SK-N-SH treated with all-trans-retinoic acid at 6 μM for 48 hours (cell line): Measurements from ENCODE around the gene HOXC9.

ENCODE experiments used
- PPARA ChIP-seq: fragments of 250-450 bp; sonication (Bioruptor Pico); IDR thresholded peaks from 2 replicates; pipeline ENCODE4 v1.5.0; 2020; ENCODE audit warnings: mild to moderate bottlenecking, borderline replicate concordance
- RARB ChIP-seq: fragments of 250-450 bp; sonication (Bioruptor Pico); IDR thresholded peaks from 2 replicates; pipeline ENCODE4 v1.8.0; 2021; ENCODE audit warnings: mild to moderate bottlenecking, moderate library complexity
- SNAI2 ChIP-seq: fragments of 250-450 bp; sonication (Bioruptor Pico); IDR thresholded peaks from 2 replicates; pipeline ENCODE4 v1.5.0; 2020; ENCODE audit warnings: mild to moderate bottlenecking, moderate library complexity
- TCF4 ChIP-seq: fragments of 250-450 bp; sonication (Bioruptor Pico); IDR thresholded peaks from 2 replicates; pipeline ENCODE4 v1.8.0; 2021; ENCODE audit warnings: mild to moderate bottlenecking, moderate library complexity, borderline replicate concordance
- ZC3H10 ChIP-seq: fragments of 250-450 bp; sonication (Bioruptor Pico); IDR thresholded peaks from 2 replicates; pipeline ENCODE4 v1.5.1; 2021; ENCODE audit warnings: mild to moderate bottlenecking, moderate library complexity
- ZFP3 ChIP-seq: fragments of 250-450 bp; sonication (Bioruptor Pico); IDR thresholded peaks from 2 replicates; pipeline ENCODE4 v1.5.0; 2020; ENCODE audit warnings: mild to moderate bottlenecking, moderate library complexity
- ZNF565 ChIP-seq: fragments of 450-650 bp; formaldehyde crosslinking; conservative IDR thresholded peaks from 2 replicates; pipeline ENCODE4 v1.5.0; 2020; ENCODE audit warnings: low read depth, mild to moderate bottlenecking, moderate library complexity
- TF ChIP-seq, protein P1 (sequence below): fragments of 250-450 bp; sonication (Bioruptor Pico); IDR thresholded peaks from 2 replicates; pipeline ENCODE4 v1.8.0; 2021; ENCODE audit warnings: low read depth, mild to moderate bottlenecking, moderate library complexity, borderline replicate concordance
- TF ChIP-seq, protein P2 (sequence below): fragments of 250-450 bp; sonication (Bioruptor Pico); IDR thresholded peaks from 2 replicates; pipeline ENCODE4 v1.8.0; 2020; ENCODE audit warnings: mild to moderate bottlenecking, moderate library complexity, borderline replicate concordance

DNA sequence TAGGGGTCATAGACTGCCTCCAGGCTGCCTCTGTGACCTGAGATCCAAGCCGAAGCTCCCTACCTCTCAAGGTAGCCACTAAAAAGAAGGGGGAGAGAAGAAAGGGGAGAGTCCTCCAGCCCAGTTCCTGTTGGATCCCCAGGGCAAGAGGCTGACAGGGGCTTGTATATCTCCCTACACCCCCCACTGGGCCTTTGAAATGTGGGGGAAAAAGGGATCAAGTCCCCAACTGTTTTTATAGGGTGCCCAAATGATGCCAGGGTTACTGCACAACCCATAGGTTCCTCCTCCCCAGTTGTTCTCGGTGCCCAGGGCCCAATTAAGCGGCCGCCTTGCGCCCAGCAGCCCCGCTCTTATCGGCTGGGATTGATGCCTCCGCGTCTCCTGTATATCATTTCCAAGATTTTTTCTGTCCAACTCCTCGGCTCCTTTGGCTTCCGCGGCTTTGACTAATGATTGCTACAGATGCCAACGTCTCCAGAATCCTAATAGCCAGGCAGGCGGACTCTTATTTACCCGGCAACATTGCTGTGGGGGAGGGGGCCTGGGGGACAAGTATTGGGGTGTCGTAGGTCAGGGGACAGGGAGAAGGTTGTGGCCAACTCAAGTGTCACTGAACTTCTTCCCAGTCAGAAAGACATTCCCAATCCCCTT lies 46.0 kb downstream of the HOXC9 start:
- TF ChIP-seq ZNF565 (CRISPR knock-in tag) (no peak), TCF4 (no peak), PPARA (CRISPR knock-in tag) (no peak), SNAI2 (CRISPR knock-in tag) (no peak), RARB (CRISPR knock-in tag) (no peak), ZC3H10 (CRISPR knock-in tag) (no peak), ZFP3 (CRISPR knock-in tag) (no peak)
- TF ChIP-seq, protein P1, sequence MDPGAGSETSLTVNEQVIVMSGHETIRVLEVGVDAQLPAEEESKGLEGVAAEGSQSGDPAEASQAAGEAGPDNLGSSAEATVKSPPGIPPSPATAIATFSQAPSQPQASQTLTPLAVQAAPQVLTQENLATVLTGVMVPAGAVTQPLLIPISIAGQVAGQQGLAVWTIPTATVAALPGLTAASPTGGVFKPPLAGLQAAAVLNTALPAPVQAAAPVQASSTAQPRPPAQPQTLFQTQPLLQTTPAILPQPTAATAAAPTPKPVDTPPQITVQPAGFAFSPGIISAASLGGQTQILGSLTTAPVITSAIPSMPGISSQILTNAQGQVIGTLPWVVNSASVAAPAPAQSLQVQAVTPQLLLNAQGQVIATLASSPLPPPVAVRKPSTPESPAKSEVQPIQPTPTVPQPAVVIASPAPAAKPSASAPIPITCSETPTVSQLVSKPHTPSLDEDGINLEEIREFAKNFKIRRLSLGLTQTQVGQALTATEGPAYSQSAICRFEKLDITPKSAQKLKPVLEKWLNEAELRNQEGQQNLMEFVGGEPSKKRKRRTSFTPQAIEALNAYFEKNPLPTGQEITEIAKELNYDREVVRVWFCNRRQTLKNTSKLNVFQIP (CRISPR knock-in tag) = no peak
- TF ChIP-seq, protein P2, sequence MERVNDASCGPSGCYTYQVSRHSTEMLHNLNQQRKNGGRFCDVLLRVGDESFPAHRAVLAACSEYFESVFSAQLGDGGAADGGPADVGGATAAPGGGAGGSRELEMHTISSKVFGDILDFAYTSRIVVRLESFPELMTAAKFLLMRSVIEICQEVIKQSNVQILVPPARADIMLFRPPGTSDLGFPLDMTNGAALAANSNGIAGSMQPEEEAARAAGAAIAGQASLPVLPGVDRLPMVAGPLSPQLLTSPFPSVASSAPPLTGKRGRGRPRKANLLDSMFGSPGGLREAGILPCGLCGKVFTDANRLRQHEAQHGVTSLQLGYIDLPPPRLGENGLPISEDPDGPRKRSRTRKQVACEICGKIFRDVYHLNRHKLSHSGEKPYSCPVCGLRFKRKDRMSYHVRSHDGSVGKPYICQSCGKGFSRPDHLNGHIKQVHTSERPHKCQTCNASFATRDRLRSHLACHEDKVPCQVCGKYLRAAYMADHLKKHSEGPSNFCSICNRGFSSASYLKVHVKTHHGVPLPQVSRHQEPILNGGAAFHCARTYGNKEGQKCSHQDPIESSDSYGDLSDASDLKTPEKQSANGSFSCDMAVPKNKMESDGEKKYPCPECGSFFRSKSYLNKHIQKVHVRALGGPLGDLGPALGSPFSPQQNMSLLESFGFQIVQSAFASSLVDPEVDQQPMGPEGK (CRISPR knock-in tag) = no peak
